ENCODE measurements around the gene RRM2.

RRM2 gene

DNA sequence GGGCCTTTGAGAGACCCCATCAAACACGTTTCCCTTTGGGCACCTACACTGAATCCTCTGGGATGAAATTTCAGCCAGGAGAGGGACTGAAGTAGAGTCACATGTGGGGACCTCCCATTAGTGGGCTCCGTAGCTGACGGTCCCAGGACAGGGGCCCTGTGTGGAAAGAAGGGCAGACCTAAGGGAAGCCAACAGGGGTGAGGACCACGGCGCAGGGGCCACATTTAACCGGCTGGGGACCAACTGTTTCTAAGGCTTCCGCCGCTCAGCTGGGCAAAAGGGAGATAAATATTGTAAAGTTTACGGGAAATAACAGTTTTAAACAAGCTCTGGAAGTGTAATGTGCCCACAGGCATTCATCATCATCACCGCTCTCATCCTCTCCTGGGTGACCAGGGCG is 42.7 kb downstream of the RRM2 start:
- H4K20me1 ChIP-seq (ENCODE audit: insufficient read depth): no peaks in the 10 kb centered on the region
- TF ChIP-seq, protein P1, sequence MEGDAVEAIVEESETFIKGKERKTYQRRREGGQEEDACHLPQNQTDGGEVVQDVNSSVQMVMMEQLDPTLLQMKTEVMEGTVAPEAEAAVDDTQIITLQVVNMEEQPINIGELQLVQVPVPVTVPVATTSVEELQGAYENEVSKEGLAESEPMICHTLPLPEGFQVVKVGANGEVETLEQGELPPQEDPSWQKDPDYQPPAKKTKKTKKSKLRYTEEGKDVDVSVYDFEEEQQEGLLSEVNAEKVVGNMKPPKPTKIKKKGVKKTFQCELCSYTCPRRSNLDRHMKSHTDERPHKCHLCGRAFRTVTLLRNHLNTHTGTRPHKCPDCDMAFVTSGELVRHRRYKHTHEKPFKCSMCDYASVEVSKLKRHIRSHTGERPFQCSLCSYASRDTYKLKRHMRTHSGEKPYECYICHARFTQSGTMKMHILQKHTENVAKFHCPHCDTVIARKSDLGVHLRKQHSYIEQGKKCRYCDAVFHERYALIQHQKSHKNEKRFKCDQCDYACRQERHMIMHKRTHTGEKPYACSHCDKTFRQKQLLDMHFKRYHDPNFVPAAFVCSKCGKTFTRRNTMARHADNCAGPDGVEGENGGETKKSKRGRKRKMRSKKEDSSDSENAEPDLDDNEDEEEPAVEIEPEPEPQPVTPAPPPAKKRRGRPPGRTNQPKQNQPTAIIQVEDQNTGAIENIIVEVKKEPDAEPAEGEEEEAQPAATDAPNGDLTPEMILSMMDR (conservative IDR thresholded peaks at IDR 0.05; ENCODE audit: low read depth, low read length): no peak
- H3K4me2 ChIP-seq: no peak overlapping the region
- H3K79me2 ChIP-seq (ENCODE audit: insufficient read depth, low read depth): no peaks in the 10 kb centered on the region
- H3K36me3 ChIP-seq (ENCODE audit: insufficient read depth): no peaks in the 10 kb centered on the region
- H3K4me1 ChIP-seq (ENCODE audit: low read depth, poor library complexity, severe bottlenecking): no peaks in the 10 kb centered on the region
- no peaks in the 10 kb centered on the region for H3K27me3 ChIP-seq (ENCODE audit: insufficient read depth, low read depth)
- H2AFZ ChIP-seq (ENCODE audit: low read depth): no peak overlapping the region
- H3K4me3 ChIP-seq (IDR thresholded peaks at IDR 0.05; ENCODE audit: insufficient read depth, low read depth, low read length): no peak overlapping the region
- no peak overlapping the region for H3K9ac ChIP-seq
- H3K27ac ChIP-seq: no peak overlapping the region

DNA sequence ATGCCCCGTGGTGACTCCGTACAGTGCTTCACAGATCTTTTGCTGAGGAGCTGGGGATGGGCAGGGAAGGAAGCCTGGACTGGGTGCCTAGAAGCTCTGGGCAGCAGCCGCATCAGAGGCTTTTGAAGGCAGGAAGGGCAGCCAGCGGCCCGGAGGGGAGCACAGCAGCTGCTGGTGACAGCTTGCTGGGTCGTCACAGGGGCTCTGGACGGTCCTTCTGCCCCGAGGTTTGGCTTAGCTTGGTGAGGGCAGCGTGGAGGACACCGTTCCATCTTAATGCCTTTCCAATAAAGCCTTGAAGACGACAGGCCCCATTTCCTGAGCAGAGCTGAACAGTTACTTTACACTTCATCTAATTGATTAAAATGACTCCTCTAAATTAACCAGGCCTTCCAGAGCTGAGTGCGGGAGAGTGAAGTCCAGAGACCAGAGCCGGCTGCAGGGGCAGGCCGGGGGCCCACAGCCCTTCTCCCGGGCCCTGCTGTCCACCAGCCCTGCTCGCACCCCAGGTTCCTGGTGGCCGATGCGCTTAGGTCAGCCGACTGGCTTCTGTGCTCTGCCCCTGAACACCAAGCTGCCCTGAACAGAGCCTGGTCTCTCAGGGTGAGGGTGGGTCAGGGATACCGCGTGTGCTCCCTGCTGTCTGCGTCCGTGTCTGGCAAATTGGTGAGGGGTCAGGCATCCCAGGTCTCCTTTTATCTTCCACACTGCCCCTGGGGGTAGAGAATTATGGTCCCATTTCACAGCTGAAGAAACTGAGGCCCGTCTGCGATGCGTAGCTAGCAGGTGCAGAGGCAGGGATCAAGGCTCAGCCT is 43.5 kb downstream of the RRM2 start:
- Histone ChIP-seq H3K4me3 (IDR thresholded peaks at IDR 0.05; ENCODE audit: insufficient read depth, low read depth, low read length) (no peak overlapping the region), H3K27me3 (ENCODE audit: insufficient read depth, low read depth) (no peaks in the 10 kb centered on the region), H3K36me3 (ENCODE audit: insufficient read depth) (no peaks in the 10 kb centered on the region), H3K79me2 (ENCODE audit: insufficient read depth, low read depth) (no peaks in the 10 kb centered on the region), H3K4me2 (no peak overlapping the region), H3K4me1 (ENCODE audit: low read depth, poor library complexity, severe bottlenecking) (no peaks in the 10 kb centered on the region), H4K20me1 (ENCODE audit: insufficient read depth) (no peaks in the 10 kb centered on the region), H3K27ac (no peak overlapping the region), H2AFZ (ENCODE audit: low read depth) (no peak overlapping the region), H3K9ac (no peak overlapping the region)
- TF ChIP-seq, protein P1 (conservative IDR thresholded peaks at IDR 0.05; ENCODE audit: low read depth, low read length): no peak

DNA sequence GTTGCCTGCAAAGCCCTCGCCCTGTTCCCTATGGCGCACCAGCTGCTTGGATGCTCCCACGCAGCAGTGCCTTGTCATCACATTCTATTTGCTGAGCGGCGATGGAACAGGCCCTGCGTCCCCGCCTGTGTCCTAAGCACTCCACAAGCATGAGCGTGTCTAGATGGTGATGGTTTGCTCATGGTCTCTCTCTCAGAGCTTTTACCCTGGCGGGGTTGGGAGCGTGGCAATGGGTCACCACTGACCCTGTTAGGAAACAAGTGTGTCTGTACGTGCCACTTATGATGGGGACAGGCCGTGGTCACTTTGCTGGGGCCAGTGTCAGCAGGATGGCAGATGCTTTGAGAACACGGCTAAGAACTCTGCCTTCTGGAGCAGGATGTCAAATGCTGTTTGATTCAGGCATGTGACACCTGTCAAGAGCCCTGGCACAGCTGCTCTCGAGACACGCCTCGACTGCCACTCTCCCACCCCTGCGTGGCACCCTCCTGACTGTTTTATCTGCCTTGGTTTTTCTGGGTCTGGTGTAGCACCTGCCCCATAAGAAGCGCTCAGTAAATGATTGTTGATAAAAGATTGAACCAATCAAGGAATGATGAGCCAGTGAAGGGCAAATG is 44.2 kb downstream of the RRM2 start:
- no peaks in the 10 kb centered on the region for H4K20me1 ChIP-seq (ENCODE audit: insufficient read depth)
- no peak overlapping the region for H3K27ac ChIP-seq
- no peak overlapping the region for H3K9ac ChIP-seq

DNA sequence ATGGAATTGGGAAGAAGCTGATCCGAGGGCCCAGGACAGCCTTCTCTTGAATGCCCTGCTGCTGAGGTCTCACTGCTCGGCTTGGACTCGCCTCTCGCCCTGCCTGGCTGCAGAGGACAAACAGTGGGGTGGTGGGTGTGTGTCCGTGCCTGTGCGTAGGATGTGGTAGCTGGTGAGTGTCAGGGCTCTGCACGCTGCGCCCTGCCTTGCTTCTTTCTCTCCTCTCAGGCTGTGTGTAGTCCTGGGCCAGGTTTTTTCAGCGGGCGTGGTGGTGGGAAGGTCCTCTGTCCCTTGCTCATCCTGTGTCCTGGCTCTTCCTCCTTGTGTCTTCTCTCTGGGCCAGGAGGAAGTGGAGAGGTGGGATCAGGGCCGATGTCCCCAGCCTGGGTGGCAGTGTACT is 44.8 kb downstream of the RRM2 start:
- no peak overlapping the region for H3K4me3 ChIP-seq (IDR thresholded peaks at IDR 0.05; ENCODE audit: insufficient read depth, low read depth, low read length)
- H3K4me2 ChIP-seq: no peak overlapping the region
- TF ChIP-seq, protein P1 (conservative IDR thresholded peaks at IDR 0.05; ENCODE audit: low read depth, low read length): no peak
- no peak overlapping the region for H3K9ac ChIP-seq
- H3K36me3 ChIP-seq (ENCODE audit: insufficient read depth): no peaks in the 10 kb centered on the region
- no peaks in the 10 kb centered on the region for H3K27me3 ChIP-seq (ENCODE audit: insufficient read depth, low read depth)
- H2AFZ ChIP-seq (ENCODE audit: low read depth): no peak overlapping the region
- no peaks in the 10 kb centered on the region for H4K20me1 ChIP-seq (ENCODE audit: insufficient read depth)
- H3K27ac ChIP-seq: no peak overlapping the region
- H3K79me2 ChIP-seq (ENCODE audit: insufficient read depth, low read depth): no peaks in the 10 kb centered on the region
- H3K4me1 ChIP-seq (ENCODE audit: low read depth, poor library complexity, severe bottlenecking): no peaks in the 10 kb centered on the region

More for the DNA sequence above, 44.2 kb downstream of the RRM2 start:
- Histone ChIP-seq H3K36me3 (ENCODE audit: insufficient read depth) (no peaks in the 10 kb centered on the region), H3K79me2 (ENCODE audit: insufficient read depth, low read depth) (no peaks in the 10 kb centered on the region), H3K4me3 (IDR thresholded peaks at IDR 0.05; ENCODE audit: insufficient read depth, low read depth, low read length) (no peak overlapping the region), H2AFZ (ENCODE audit: low read depth) (no peak overlapping the region), H3K27me3 (ENCODE audit: insufficient read depth, low read depth) (no peaks in the 10 kb centered on the region), H3K4me1 (ENCODE audit: low read depth, poor library complexity, severe bottlenecking) (no peaks in the 10 kb centered on the region), H3K4me2 (no peak overlapping the region)
- TF ChIP-seq, protein P1 (conservative IDR thresholded peaks at IDR 0.05; ENCODE audit: low read depth, low read length): no peak

Data from KMS-11 (cell line).